AG09319 (cell line): ENCODE results near the gene MORN1.
A peak's percentile ranks its signal among the peaks of the same experiment; 100 is the strongest.

Experiments
- DNase-seq: peaks from one replicate; pipeline ENCODE4 v3.0.0-alpha.2; 2010; ENCODE audit warnings: low read depth; ENCODE audit errors: extremely low read depth
- CTCF ChIP-seq: IDR thresholded peaks from 2 replicates; pipeline ENCODE4 v1.5.1; 2011; ENCODE audit warnings: low read depth, mild to moderate bottlenecking, inconsistent platforms, low read length, moderate library complexity

MORN1 gene

GRCh38 chr1:2291577-2291976 lies 99.8 kb downstream of the MORN1 start:
- no peak for DNase-seq
- no peak for TF ChIP-seq CTCF

- TF ChIP-seq CTCF = no peak
- DNase-seq = peak; percentile 93
These were observed 100.5 kb downstream of the MORN1 start for GRCh38 chr1:2290595-2291510.

- TF ChIP-seq CTCF = no peak
- no peak for DNase-seq
These were observed 101.2 kb downstream of the MORN1 start for GRCh38 chr1:2290171-2290578.

GRCh38 chr1:2289607-2290006 lies 101.7 kb downstream of the MORN1 start:
- DNase-seq = no peak
- TF ChIP-seq CTCF = no peak

- DNase-seq = no peak
These were observed 102.4 kb downstream of the MORN1 start for GRCh38 chr1:2288816-2289536.

GRCh38 chr1:2288311-2288710 lies 103.0 kb downstream of the MORN1 start:
- TF ChIP-seq CTCF = no peak
- no peak for DNase-seq

More at GRCh38 chr1:2288816-2289536, 102.4 kb downstream of the MORN1 start:
- no peak for TF ChIP-seq CTCF

- TF ChIP-seq CTCF = no peak
- no peak for DNase-seq
These were observed 103.7 kb downstream of the MORN1 start for GRCh38 chr1:2287649-2288048.
